HG02623 (cell line): ENCODE results near the gene AMY1A.
"Not testable (repeated sequence)": the region's sequence is repeated elsewhere in the genome, so short reads cannot be mapped to it uniquely, and the experiment has no call there.

Experiments used
- ATAC-seq: cut with Tn5 transposase; IDR thresholded peaks from one replicate; pipeline ENCODE4 v1.9.1; 2021; ENCODE audit warnings: moderate library complexity; ENCODE audit not compliant: unreplicated experiment

Gene AMY1A

DNA sequence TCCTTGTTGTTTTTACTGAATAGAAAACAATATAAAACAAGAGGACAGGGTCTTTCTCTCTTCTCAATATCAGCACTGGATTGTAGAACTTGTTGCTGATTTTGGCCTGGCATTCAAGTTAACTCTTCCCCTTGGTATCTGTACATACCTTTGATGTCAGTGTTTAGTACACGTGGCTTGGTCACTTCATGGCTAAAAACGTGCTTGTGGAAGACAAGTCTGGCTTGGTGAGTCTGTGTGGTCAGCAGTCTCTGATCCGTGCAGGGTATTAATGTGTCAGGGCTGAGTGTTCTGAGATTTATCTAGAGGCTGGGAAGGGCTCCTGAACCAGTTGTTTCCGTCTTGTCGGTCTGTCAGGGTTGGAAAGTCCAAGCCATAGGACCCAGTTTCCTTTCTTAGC lies at the start of gene AMY1A:
TSS of gene AMY1A (plus strand) at position 301 of the 400 bp plus-strand sequence. CDS start 571 bp downstream, outside the sequence.
- not testable (repeated sequence) for ATAC-seq

DNA sequence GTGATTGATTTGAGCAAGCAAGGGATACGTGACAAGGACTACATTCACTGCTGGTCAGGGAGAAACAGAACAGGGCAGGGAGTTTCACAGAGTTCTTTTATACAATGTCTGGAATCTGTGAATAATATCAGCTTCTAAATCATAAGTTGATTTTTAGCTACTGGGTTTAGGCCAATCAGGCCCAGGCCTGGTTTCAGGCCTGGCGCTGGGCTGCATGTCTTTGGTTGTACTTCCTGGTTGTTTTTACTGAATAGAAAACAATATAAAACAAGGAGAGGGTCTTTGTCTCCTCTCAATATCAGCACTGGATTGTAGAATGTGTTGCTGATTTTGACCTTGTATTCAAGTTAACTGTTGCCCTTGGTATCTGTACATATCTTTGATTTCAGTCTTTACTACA lies 39.2 kb upstream of the AMY1A start:
- ATAC-seq, result no peak

DNA sequence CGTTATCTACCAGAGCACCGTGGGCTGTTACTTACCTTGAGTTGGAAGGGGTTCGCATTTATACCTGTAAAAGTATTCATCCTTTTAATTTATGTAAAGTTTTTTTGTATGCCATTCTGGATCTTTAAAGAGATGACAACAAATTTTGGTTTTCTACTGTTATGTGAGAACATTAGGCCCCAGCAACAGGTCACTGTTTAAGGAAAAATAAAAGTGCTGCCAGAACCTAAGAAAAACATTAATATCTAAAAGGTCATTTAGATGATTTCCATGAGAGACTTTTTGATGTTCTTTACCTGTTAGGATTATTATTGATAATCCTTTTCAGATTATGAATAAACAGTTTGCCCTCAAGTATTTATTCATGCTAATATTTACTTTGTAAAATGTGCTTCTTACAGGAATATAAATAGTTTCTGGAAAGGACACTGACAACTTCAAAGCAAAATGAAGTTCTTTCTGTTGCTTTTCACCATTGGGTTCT lies 38.5 kb upstream of the AMY1A start, which contains the start of gene AMY2A:
TSS of gene AMY2A (plus strand) at position 434 of the 484 bp plus-strand sequence. CDS start at position 448, 14 bp downstream.
- not testable (repeated sequence) for ATAC-seq

DNA sequence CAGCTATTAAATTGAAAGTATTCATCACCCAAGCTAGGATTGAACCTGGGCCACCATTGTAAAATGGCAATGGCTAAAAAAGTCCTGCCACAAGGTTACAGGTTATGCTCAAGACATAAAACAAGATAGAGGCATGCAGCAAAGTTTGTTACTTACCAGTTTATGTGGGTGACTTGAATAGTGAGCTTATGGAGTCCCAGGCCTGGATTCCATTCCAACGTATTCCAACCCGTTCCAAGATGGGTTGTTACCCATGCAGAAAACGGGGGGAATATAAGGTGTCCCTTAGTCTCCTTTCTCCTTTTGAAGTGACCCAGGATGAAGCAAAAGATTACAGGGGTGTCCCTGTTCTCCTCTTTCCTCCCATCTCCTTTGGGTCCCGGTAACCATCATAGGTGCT lies 28.1 kb upstream of the AMY1A start:
- not testable (repeated sequence) for ATAC-seq

DNA sequence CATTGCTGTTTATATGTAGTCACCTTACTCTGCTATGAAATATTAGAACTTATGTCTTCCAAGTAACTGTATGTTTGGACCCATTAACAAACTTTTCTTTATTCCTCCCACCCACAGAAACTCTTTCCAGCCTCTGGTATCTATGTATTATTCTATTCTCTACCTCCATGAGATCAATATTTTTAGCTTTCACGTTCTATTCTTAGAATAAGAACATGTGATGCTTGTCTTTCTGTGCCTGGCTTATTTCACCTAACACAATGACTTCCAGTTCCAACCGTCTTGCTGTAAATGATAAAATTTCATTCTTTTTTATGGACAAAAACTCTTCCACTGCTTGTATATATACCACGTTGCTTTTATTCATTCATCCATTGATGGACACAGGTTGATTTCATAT lies 14.4 kb upstream of the AMY1A start:
- ATAC-seq, result not testable (repeated sequence)

DNA sequence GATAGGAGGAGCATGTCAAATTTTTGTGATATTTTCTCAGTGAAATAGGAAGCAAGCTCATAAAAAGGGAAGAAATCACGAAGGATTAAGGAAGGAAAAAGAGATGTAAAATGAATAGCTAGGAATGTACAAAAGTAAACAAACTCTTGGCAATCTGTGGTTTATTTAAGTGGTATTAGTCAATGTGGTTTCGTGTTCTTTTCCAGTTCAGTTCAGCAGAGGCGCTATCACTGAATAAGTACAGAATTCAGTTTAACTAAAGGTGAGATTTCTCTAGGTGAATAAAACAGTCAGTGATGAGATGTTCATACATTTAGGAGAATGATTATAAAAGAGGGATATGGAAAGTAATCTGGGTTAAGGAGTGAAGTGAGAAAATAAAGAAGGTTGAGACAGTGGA lies 11.7 kb upstream of the AMY1A start:
- ATAC-seq, result not testable (repeated sequence)

DNA sequence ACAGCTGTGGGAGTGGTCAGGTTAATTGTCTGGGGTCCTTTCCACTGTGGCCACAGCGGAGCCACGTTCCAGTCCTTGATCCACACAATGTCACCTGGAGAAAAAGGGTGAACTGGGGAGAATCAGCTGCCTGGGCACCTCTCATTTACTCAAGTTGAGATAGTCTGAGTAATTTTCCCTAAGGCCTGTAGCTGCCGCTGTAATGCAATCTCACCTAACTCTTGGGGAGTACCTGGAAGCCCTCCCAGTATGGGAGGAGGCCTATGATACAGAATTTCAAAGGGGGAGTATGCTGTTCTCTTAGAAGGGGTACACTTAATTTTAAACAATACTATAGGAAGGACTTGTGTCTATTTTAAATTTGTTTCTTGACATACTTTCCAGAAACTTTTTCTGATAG lies 5.3 kb upstream of the AMY1A start:
- not testable (repeated sequence) for ATAC-seq

DNA sequence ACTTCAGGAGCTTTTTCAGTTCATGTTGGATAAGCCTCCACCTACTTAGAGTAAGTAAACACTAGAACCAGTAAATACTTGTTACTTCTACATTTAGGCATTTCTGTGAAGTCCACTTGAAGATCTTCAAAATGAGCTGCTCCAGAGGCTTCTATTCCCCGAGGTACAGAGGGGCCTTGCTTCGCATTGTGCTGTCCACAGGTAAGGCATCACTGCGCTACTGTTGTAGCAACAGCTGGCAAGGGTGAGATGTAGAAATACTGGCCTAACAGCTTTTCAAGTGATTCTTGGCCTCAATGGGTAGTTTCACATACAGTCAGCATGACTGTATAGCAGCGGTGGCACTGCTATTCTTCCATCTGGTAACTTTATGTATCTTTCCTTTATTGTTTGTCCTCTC lies 4.7 kb upstream of the AMY1A start:
- ATAC-seq, result not testable (repeated sequence)

DNA sequence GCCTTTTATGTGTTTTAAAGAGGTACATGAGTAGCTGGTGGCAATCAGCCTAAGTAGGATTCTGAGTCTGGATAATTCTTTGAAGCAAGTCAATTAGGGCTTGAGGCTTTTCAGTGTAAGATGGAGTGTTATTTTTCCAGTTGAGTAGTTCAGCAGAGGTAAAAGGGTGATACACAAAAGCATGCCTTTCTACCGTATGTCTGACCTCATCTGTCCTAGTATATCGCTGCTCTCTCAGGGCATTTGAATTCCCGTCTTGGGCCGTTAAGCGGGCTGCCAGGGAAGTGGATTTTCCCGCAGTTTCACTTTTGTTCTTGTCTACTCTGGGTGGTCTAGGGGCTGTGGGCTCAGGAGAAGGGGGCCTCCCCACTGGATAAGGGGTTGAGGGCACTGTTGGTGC lies 1.4 kb upstream of the AMY1A start:
- not testable (repeated sequence) for ATAC-seq

DNA sequence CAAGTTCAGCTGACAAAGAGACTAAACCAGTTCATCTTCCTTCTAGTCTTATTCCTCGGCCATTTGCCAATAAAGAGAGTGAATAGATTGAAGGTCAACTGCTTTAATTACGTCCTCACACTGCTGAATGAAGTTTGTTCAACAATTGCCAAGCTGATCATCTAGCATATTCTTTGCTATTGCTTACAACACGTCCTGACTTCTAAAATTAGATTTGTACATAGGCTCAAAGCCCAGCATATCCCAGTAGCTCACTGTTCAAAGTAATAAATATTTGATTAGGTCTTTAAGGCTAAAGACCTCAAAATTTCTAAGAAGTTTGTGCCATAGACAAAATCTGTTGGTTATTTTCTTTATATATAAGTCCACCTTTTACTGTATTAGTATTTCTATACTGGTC lies 20.8 kb downstream of the AMY1A start:
- not testable (repeated sequence) for ATAC-seq

DNA sequence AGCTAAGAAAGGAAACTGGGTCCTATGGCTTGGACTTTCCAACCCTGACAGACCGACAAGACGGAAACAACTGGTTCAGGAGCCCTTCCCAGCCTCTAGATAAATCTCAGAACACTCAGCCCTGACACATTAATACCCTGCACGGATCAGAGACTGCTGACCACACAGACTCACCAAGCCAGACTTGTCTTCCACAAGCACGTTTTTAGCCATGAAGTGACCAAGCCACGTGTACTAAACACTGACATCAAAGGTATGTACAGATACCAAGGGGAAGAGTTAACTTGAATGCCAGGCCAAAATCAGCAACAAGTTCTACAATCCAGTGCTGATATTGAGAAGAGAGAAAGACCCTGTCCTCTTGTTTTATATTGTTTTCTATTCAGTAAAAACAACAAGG lies 40.5 kb downstream of the AMY1A start, which contains the start of gene AMY1B:
TSS of gene AMY1B (minus strand) at position 101 of the 400 bp plus-strand sequence. CDS start 571 bp downstream, outside the sequence.
- not testable (repeated sequence) for ATAC-seq

DNA sequence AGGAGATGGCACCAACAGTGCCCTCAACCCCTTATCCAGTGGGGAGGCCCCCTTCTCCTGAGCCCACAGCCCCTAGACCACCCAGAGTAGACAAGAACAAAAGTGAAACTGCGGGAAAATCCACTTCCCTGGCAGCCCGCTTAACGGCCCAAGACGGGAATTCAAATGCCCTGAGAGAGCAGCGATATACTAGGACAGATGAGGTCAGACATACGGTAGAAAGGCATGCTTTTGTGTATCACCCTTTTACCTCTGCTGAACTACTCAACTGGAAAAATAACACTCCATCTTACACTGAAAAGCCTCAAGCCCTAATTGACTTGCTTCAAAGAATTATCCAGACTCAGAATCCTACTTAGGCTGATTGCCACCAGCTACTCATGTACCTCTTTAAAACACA lies 41.9 kb downstream of the AMY1A start:
- not testable (repeated sequence) for ATAC-seq

DNA sequence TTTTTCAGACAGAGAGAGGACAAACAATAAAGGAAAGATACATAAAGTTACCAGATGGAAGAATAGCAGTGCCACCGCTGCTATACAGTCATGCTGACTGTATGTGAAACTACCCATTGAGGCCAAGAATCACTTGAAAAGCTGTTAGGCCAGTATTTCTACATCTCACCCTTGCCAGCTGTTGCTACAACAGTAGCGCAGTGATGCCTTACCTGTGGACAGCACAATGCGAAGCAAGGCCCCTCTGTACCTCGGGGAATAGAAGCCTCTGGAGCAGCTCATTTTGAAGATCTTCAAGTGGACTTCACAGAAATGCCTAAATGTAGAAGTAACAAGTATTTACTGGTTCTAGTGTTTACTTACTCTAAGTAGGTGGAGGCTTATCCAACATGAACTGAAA lies 45.1 kb downstream of the AMY1A start:
- not testable (repeated sequence) for ATAC-seq

DNA sequence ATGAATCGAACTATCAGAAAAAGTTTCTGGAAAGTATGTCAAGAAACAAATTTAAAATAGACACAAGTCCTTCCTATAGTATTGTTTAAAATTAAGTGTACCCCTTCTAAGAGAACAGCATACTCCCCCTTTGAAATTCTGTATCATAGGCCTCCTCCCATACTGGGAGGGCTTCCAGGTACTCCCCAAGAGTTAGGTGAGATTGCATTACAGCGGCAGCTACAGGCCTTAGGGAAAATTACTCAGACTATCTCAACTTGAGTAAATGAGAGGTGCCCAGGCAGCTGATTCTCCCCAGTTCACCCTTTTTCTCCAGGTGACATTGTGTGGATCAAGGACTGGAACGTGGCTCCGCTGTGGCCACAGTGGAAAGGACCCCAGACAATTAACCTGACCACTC lies 45.7 kb downstream of the AMY1A start:
- ATAC-seq, result not testable (repeated sequence)

DNA sequence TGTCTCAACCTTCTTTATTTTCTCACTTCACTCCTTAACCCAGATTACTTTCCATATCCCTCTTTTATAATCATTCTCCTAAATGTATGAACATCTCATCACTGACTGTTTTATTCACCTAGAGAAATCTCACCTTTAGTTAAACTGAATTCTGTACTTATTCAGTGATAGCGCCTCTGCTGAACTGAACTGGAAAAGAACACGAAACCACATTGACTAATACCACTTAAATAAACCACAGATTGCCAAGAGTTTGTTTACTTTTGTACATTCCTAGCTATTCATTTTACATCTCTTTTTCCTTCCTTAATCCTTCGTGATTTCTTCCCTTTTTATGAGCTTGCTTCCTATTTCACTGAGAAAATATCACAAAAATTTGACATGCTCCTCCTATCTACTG lies 52.1 kb downstream of the AMY1A start:
- ATAC-seq, result not testable (repeated sequence)

DNA sequence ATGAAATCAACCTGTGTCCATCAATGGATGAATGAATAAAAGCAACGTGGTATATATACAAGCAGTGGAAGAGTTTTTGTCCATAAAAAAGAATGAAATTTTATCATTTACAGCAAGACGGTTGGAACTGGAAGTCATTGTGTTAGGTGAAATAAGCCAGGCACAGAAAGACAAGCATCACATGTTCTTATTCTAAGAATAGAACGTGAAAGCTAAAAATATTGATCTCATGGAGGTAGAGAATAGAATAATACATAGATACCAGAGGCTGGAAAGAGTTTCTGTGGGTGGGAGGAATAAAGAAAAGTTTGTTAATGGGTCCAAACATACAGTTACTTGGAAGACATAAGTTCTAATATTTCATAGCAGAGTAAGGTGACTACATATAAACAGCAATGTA lies 54.8 kb downstream of the AMY1A start:
- not testable (repeated sequence) for ATAC-seq
